Mesenchymal stem cell (in vitro differentiated cells and primary cell): Measurements from ENCODE around the gene CFAP299.
A peak's percentile ranks its signal among the peaks of the same experiment; 100 is the strongest.

Experiments
- DNase-seq: peaks from one replicate; pipeline ENCODE4 v3.0.0-alpha.2; 2013
- H2AFZ ChIP-seq: one replicate; pipeline ENCODE4 v1.6.1; 2013; ENCODE audit warnings: low read depth, mild to moderate bottlenecking, control low read depth, inconsistent platforms, low read length, moderate library complexity
- H2AK5ac ChIP-seq: 2 replicates; pipeline ENCODE4 v1.6.1; 2013; ENCODE audit warnings: low read length, moderate library complexity, mild to moderate bottlenecking, inconsistent platforms; ENCODE audit not compliant: severe bottlenecking
- H2BK120ac ChIP-seq: one replicate; pipeline ENCODE4 v1.6.1; 2013; ENCODE audit warnings: low read depth, mild to moderate bottlenecking, inconsistent platforms, low read length, moderate library complexity
- H2BK12ac ChIP-seq, 2 experiments: one replicate each; pipeline ENCODE4 v1.6.1; 2013; ENCODE audit warnings: inconsistent platforms in 2 of 2, low read length in 2 of 2, mild to moderate bottlenecking in 2 of 2, moderate library complexity in 2 of 2, control low read depth in 1 of 2
- H2BK15ac ChIP-seq: one replicate; pipeline ENCODE4 v1.6.1; 2013; ENCODE audit warnings: mild to moderate bottlenecking, low read depth, inconsistent platforms; ENCODE audit not compliant: poor library complexity, severe bottlenecking
- H2BK5ac ChIP-seq: 2 replicates; pipeline ENCODE4 v1.6.1; 2013; ENCODE audit warnings: low read depth, mild to moderate bottlenecking, low read length, control low read depth, inconsistent platforms; ENCODE audit not compliant: poor library complexity, severe bottlenecking
- H3K14ac ChIP-seq, 2 experiments: one replicate each; pipeline ENCODE4 v1.6.1; 2013; ENCODE audit warnings: inconsistent platforms in 2 of 2, low read length in 2 of 2, control low read depth in 1 of 2, mild to moderate bottlenecking in 1 of 2, moderate library complexity in 1 of 2
- H3K18ac ChIP-seq, 2 experiments: one replicate each; pipeline ENCODE4 v1.6.1; 2013; ENCODE audit warnings: inconsistent platforms in 2 of 2, low read length in 2 of 2, control low read depth in 1 of 2, low read depth in 1 of 2, mild to moderate bottlenecking in 1 of 2
- H3K23ac ChIP-seq, 2 experiments: one replicate each; pipeline ENCODE4 v1.6.1; 2013; ENCODE audit warnings: inconsistent platforms in 2 of 2, low read length in 2 of 2, mild to moderate bottlenecking in 2 of 2, moderate library complexity in 2 of 2, control low read depth in 1 of 2
- H3K27ac ChIP-seq: 2 replicates; pipeline ENCODE4 v1.5.1; 2013; ENCODE audit warnings: mild to moderate bottlenecking, moderate library complexity, low read length, control low read depth, inconsistent platforms; ENCODE audit not compliant: poor library complexity, severe bottlenecking
- H3K27me3 ChIP-seq, 2 experiments: 2 replicates each; pipeline versions ENCODE4 v1.6.1 to v1.7.0; 2013; ENCODE audit warnings: low read length in 2 of 2, mild to moderate bottlenecking in 2 of 2, moderate library complexity in 2 of 2, control low read depth in 1 of 2, inconsistent platforms in 1 of 2; ENCODE audit not compliant: control insufficient read depth in 1 of 2, insufficient read depth in 1 of 2
- H3K36me3 ChIP-seq, 2 experiments: 2 replicates each; pipeline versions ENCODE4 v1.6.1 to v1.7.0; 2013; ENCODE audit warnings: low read length in 2 of 2, control low read depth in 1 of 2, inconsistent platforms in 1 of 2, low read depth in 1 of 2, mild to moderate bottlenecking in 1 of 2; ENCODE audit not compliant: insufficient read depth in 2 of 2, control insufficient read depth in 1 of 2
- H3K4ac ChIP-seq, 2 experiments: one replicate each; pipeline ENCODE4 v1.6.1; 2013; ENCODE audit warnings: inconsistent platforms in 2 of 2, low read length in 2 of 2, mild to moderate bottlenecking in 2 of 2, moderate library complexity in 2 of 2, control low read depth in 1 of 2, low read depth in 1 of 2
- H3K4me1 ChIP-seq: 2 replicates; pipeline ENCODE4 v1.6.1; 2013; ENCODE audit warnings: low read depth, low read length, control low read depth; ENCODE audit not compliant: control insufficient read depth, insufficient read depth
- H3K4me2 ChIP-seq: 2 replicates; pipeline ENCODE4 v1.6.1; 2013; ENCODE audit warnings: low read length, mild to moderate bottlenecking, inconsistent platforms; ENCODE audit not compliant: poor library complexity, severe bottlenecking
- H3K4me3 ChIP-seq, 2 experiments: 2 replicates each; pipeline versions ENCODE4 v1.5.1 to v1.7.0; 2013; ENCODE audit warnings: low read length in 2 of 2, mild to moderate bottlenecking in 2 of 2, control low read depth in 1 of 2, low read depth in 1 of 2; ENCODE audit not compliant: insufficient read depth in 1 of 2
- H3K79me1 ChIP-seq: replicated peaks from 2 replicates; pipeline ENCODE4 v1.6.1; 2013; ENCODE audit warnings: mild to moderate bottlenecking, control low read depth, low read length, inconsistent platforms; ENCODE audit not compliant: poor library complexity, severe bottlenecking
- H3K9ac ChIP-seq: 2 replicates; pipeline ENCODE4 v1.7.0; 2013; ENCODE audit warnings: mild to moderate bottlenecking, low read length, moderate library complexity
- H3K9me3 ChIP-seq: 2 replicates; pipeline ENCODE4 v1.7.0; 2013; ENCODE audit warnings: mild to moderate bottlenecking, low read length; ENCODE audit not compliant: control insufficient read depth
- H4K8ac ChIP-seq: one replicate; pipeline ENCODE4 v1.6.1; 2013; ENCODE audit warnings: inconsistent platforms, mild to moderate bottlenecking, low read length, moderate library complexity
- H4K91ac ChIP-seq: one replicate; pipeline ENCODE4 v1.6.1; 2013; ENCODE audit warnings: mild to moderate bottlenecking, low read length, inconsistent platforms
- WGBS: methylation state at CpG from one replicate; pipeline ENCODE4 v1.1.7; 2013; ENCODE audit warnings: mixed read lengths; 5-methylcytosine and 5-hydroxymethylcytosine counted together

Gene CFAP299

GRCh38 chr4:80361329-80361900, 25.9 kb downstream of the CFAP299 start:
- Histone ChIP-seq H3K9ac (no peak overlapping the region), H3K27ac (no peak overlapping the region), H3K14ac (no peak overlapping the region), H2AK5ac (no peak overlapping the region), H3K4ac (no peak overlapping the region), H3K4me2 (no peak overlapping the region), H3K79me1 (peaks cover 2% of the 10 kb centered on the region), H3K36me3 (no peaks in the 10 kb centered on the region), H2BK12ac (no peak overlapping the region), H4K8ac (no peak overlapping the region), H3K4me3 (no peak overlapping the region), H3K9me3 (no peaks in the 10 kb centered on the region), H2BK120ac (no peak overlapping the region), H3K4me1 (peaks cover 1% of the 10 kb centered on the region), H4K91ac (no peak overlapping the region), H2AFZ (no peak overlapping the region), H3K18ac (no peak overlapping the region), H3K27me3 (peaks cover 6 to 8% of the 10 kb centered on the region in 2 experiments), H2BK5ac (no peak overlapping the region), H2BK15ac (no peak overlapping the region), H3K23ac (no peak overlapping the region)
- peak; percentile 36 for DNase-seq
- WGBS: no CpG with 5 or more reads among the region's 1 CpG

- 21% methylated on average over 4 of the region's 4 CpGs for WGBS
- Histone ChIP-seq H3K9ac (no peak overlapping the region), H2BK120ac (no peak overlapping the region), H3K9me3 (no peaks in the 10 kb centered on the region), H3K18ac (no peak overlapping the region), H2AK5ac (no peak overlapping the region), H4K8ac (no peak overlapping the region), H3K79me1 (peaks cover 2% of the 10 kb centered on the region), H3K4me2 (no peak overlapping the region), H3K27ac (no peak overlapping the region), H3K4me3 (no peak overlapping the region), H3K36me3 (no peaks in the 10 kb centered on the region), H2BK5ac (no peak overlapping the region), H2BK12ac (no peak overlapping the region), H3K14ac (no peak overlapping the region), H4K91ac (no peak overlapping the region), H3K4me1 (peaks cover 1% of the 10 kb centered on the region), H3K27me3 (peaks cover 6 to 8% of the 10 kb centered on the region in 2 experiments), H3K4ac (no peak overlapping the region), H3K23ac (no peak overlapping the region), H2BK15ac (no peak overlapping the region), H2AFZ (no peak overlapping the region)
- peak; percentile 35 for DNase-seq
These were observed 27.1 kb downstream of the CFAP299 start for GRCh38 chr4:80362578-80363181.

- Histone ChIP-seq H3K9me3 (peaks cover 1% of the 10 kb centered on the region), H4K91ac (no peak overlapping the region), H3K23ac (no peak overlapping the region), H3K4ac (no peak overlapping the region), H2BK12ac (no peak overlapping the region), H3K4me1 (no peaks in the 10 kb centered on the region), H4K8ac (no peak overlapping the region), H3K36me3 (no peaks in the 10 kb centered on the region), H2BK120ac (no peak overlapping the region), H3K9ac (no peak overlapping the region), H2BK15ac (no peak overlapping the region), H3K79me1 (no peaks in the 10 kb centered on the region), H3K18ac (no peak overlapping the region), H2BK5ac (no peak overlapping the region), H3K4me3 (no peak overlapping the region), H3K27ac (no peak overlapping the region), H3K14ac (no peak overlapping the region), H2AK5ac (no peak overlapping the region), H3K4me2 (no peak overlapping the region), H2AFZ (no peak overlapping the region), H3K27me3 (no peaks in the 10 kb centered on the region)
- peak; percentile 59 for DNase-seq
- 76% methylated on average over 1 of the region's 1 CpG for WGBS
These were observed 30.4 kb downstream of the CFAP299 start for GRCh38 chr4:80365928-80366327.

- Histone ChIP-seq H3K18ac (no peak overlapping the region), H2AFZ (no peak overlapping the region), H3K4me3 (no peak overlapping the region), H3K27ac (no peak overlapping the region), H3K14ac (no peak overlapping the region), H3K27me3 (no peaks in the 10 kb centered on the region), H3K36me3 (no peaks in the 10 kb centered on the region), H3K4me1 (no peaks in the 10 kb centered on the region), H2AK5ac (no peak overlapping the region), H3K9ac (no peak overlapping the region), H2BK12ac (no peak overlapping the region), H3K23ac (no peak overlapping the region), H3K4me2 (no peak overlapping the region), H3K4ac (no peak overlapping the region), H2BK120ac (no peak overlapping the region), H3K79me1 (no peaks in the 10 kb centered on the region), H3K9me3 (peaks cover 4% of the 10 kb centered on the region), H2BK5ac (no peak overlapping the region), H4K91ac (no peak overlapping the region), H2BK15ac (no peak overlapping the region), H4K8ac (no peak overlapping the region)
- DNase-seq: no peak
- WGBS: 74% methylated on average over 2 of the region's 2 CpGs
These were observed 32.2 kb downstream of the CFAP299 start for GRCh38 chr4:80367737-80368136.
